H1 (cell line): ENCODE results near the gene MAGI1. TPM values are rescaled to one million over a fixed set of nuclear protein-coding genes. Genes with fewer than 3 reads are reported as not detected.

Source experiments
- CTCF ChIA-PET: fragments of 300-600 bp; sonication (Branson Sonifier 250); formaldehyde crosslinking; loops from one replicate; lab custom pipeline; 2021; ENCODE audit not compliant: partially characterized antibody; lab: Charles Lee
- POLR2A ChIA-PET: fragments of 300-600 bp; sonication (Branson Sonifier 250); formaldehyde crosslinking; loops from one replicate; lab custom pipeline; 2021; ENCODE audit warnings: inconsistent platforms; ENCODE audit not compliant: partially characterized antibody; lab: Charles Lee
- DNase-seq, 2 experiments: peaks; one replicate each; pipeline versions ENCODE4 v3.0.0 to v3.0.0-alpha.2; 2010 to 2022; ENCODE audit warnings: low spot score in 2 of 2, low read depth in 1 of 2, mixed read lengths in 1 of 2
- FAIRE-seq: peaks from 2 replicates; lab custom pipeline; 2011; peaks lifted over from hg19 to GRCh38; lab: Jason Lieb, UNC
- H2AFZ ChIP-seq: 2 replicates; pipeline ENCODE4 v1.8.1; 2012; ENCODE audit warnings: low read length, inconsistent platforms
- H2AK5ac ChIP-seq: 2 replicates; pipeline ENCODE4 v1.6.1; 2013; ENCODE audit warnings: low read depth, low read length
- H2BK120ac ChIP-seq: replicated peaks from 2 replicates; pipeline ENCODE3; 2013; ENCODE audit warnings: low read depth, low read length, inconsistent platforms
- H2BK12ac ChIP-seq: 2 replicates; pipeline ENCODE4 v1.6.1; 2013; ENCODE audit warnings: low read depth, low read length
- H2BK15ac ChIP-seq: 2 replicates; pipeline ENCODE4 v1.6.1; 2013; ENCODE audit warnings: low read length
- H2BK20ac ChIP-seq: 2 replicates; pipeline ENCODE4 v1.6.1; 2013; ENCODE audit warnings: low read length
- H2BK5ac ChIP-seq: 2 replicates; pipeline ENCODE4 v1.6.1; 2013; ENCODE audit warnings: low read depth, low read length
- H3K14ac ChIP-seq: 2 replicates; pipeline ENCODE4 v1.6.1; 2013; ENCODE audit warnings: inconsistent platforms; ENCODE audit not compliant: insufficient read length
- H3K18ac ChIP-seq: 2 replicates; pipeline ENCODE4 v1.6.1; 2013; ENCODE audit warnings: low read length; ENCODE audit errors: extremely low read depth
- H3K23ac ChIP-seq: 2 replicates; pipeline ENCODE4 v1.6.1; 2013; ENCODE audit warnings: inconsistent platforms; ENCODE audit not compliant: insufficient read length
- H3K23me2 ChIP-seq: 2 replicates; pipeline ENCODE4 v1.6.1; 2013; ENCODE audit warnings: low read depth, low read length
- H3K27ac ChIP-seq: 2 replicates; pipeline ENCODE4 v1.6.1; 2011; ENCODE audit warnings: low read depth, low read length, inconsistent platforms
- H3K27me3 ChIP-seq, 4 experiments: replicated peaks in 1 of 4; 1 replicate in 1 of 4; 2 replicates in 3 of 4; pipeline versions ENCODE4 v1.6.1 to v1.8.1; 2011 to 2013; ENCODE audit warnings: low read length in 3 of 4, mild to moderate bottlenecking in 3 of 4, inconsistent platforms in 2 of 4, mixed read lengths in 2 of 4, moderate library complexity in 1 of 4; ENCODE audit not compliant: control insufficient read depth in 3 of 4, insufficient read depth in 3 of 4; ENCODE audit errors: extremely low read depth in 1 of 4
- H3K36me3 ChIP-seq, 4 experiments: 2 replicates each; pipeline versions ENCODE4 v1.6.1 to v1.8.1; 2011 to 2013; ENCODE audit warnings: mild to moderate bottlenecking in 4 of 4, low read length in 3 of 4, moderate library complexity in 2 of 4, control low read depth in 1 of 4, inconsistent platforms in 1 of 4; ENCODE audit not compliant: insufficient read depth in 4 of 4, control insufficient read depth in 2 of 4
- H3K4ac ChIP-seq: replicated peaks from 2 replicates; pipeline ENCODE3; 2013; ENCODE audit warnings: low read length, low read depth, mixed read lengths, inconsistent platforms; ENCODE audit not compliant: insufficient read length
- H3K4me1 ChIP-seq, 4 experiments: replicated peaks in 1 of 4; 1 replicate in 1 of 4; 2 replicates in 3 of 4; pipeline versions ENCODE4 v1.6.1 to v1.8.1; 2011 to 2013; ENCODE audit warnings: low read length in 3 of 4, inconsistent platforms in 2 of 4, mixed read lengths in 1 of 4; ENCODE audit not compliant: insufficient read depth in 4 of 4, control insufficient read depth in 3 of 4
- H3K4me2 ChIP-seq, 2 experiments: 2 replicates each; pipeline versions ENCODE4 v1.6.1 to v1.8.1; 2011 to 2013; ENCODE audit warnings: low read depth in 2 of 2, low read length in 2 of 2, control low read depth in 1 of 2, inconsistent platforms in 1 of 2, mild to moderate bottlenecking in 1 of 2; ENCODE audit not compliant: insufficient read depth in 1 of 2
- H3K4me3 ChIP-seq, 4 experiments: fragments of 200-600, 300-600 bp in 1 of 4; sonication (generic), shearing (Covaris generic), sonication (Bioruptor Twin) in 1 of 4; 2 replicates each; pipeline versions ENCODE4 v1.5.1 to v1.8.1; 2011 to 2016; ENCODE audit warnings: low read length in 4 of 4, low read depth in 3 of 4, control low read depth in 2 of 4, inconsistent platforms in 2 of 4, mild to moderate bottlenecking in 2 of 4, mixed read lengths in 1 of 4, moderate library complexity in 1 of 4; ENCODE audit not compliant: insufficient read depth in 2 of 4; ENCODE audit errors: extremely low read depth in 1 of 4
- H3K56ac ChIP-seq: replicated peaks from 2 replicates; pipeline ENCODE3; 2013; ENCODE audit warnings: low read depth, mild to moderate bottlenecking, mixed read lengths, low read length, inconsistent platforms; ENCODE audit not compliant: insufficient read length
- H3K79me1 ChIP-seq: 2 replicates; pipeline ENCODE4 v1.6.1; 2013; ENCODE audit warnings: low read depth, low read length, control low read depth
- H3K79me2 ChIP-seq, 2 experiments: 2 replicates each; pipeline versions ENCODE4 v1.6.1 to v1.8.1; 2012 to 2013; ENCODE audit warnings: low read length in 2 of 2, mild to moderate bottlenecking in 2 of 2, inconsistent platforms in 1 of 2; ENCODE audit not compliant: insufficient read depth in 2 of 2, control insufficient read depth in 1 of 2
- H3K9ac ChIP-seq, 4 experiments: replicated peaks in 1 of 4; 1 replicate in 1 of 4; 2 replicates in 3 of 4; pipeline versions ENCODE4 v1.6.1 to v1.8.1; 2011 to 2013; ENCODE audit warnings: low read depth in 3 of 4, low read length in 3 of 4, control low read depth in 2 of 4, mild to moderate bottlenecking in 2 of 4, moderate library complexity in 2 of 4, inconsistent platforms in 1 of 4; ENCODE audit errors: extremely low read depth in 1 of 4
- H3K9me3 ChIP-seq, 2 experiments: 2 replicates each; pipeline versions ENCODE4 v1.6.1 to v1.8.1; 2012 to 2013; ENCODE audit warnings: mild to moderate bottlenecking in 2 of 2, moderate library complexity in 2 of 2, control low read depth in 1 of 2, inconsistent platforms in 1 of 2, low read depth in 1 of 2, low read length in 1 of 2, mixed read lengths in 1 of 2; ENCODE audit not compliant: insufficient read depth in 2 of 2
- H4K20me1 ChIP-seq, 2 experiments: replicated peaks in 1 of 2; 2 replicates each; pipeline versions ENCODE3 to v1.8.1; 2011 to 2013; ENCODE audit warnings: inconsistent platforms in 2 of 2, low read length in 2 of 2, mild to moderate bottlenecking in 1 of 2; ENCODE audit not compliant: insufficient read depth in 2 of 2, control insufficient read depth in 1 of 2
- H4K5ac ChIP-seq: 2 replicates; pipeline ENCODE4 v1.6.1; 2013; ENCODE audit warnings: low read length, low read depth, mixed read lengths, inconsistent platforms; ENCODE audit not compliant: insufficient read length
- H4K8ac ChIP-seq: 2 replicates; pipeline ENCODE4 v1.8.0; 2013; ENCODE audit warnings: mild to moderate bottlenecking, moderate library complexity, low read length, inconsistent platforms; ENCODE audit not compliant: insufficient read depth; ENCODE audit errors: extremely low read depth
- H4K91ac ChIP-seq: replicated peaks from 2 replicates; pipeline ENCODE3; 2013; ENCODE audit warnings: low read length, mixed read lengths, inconsistent platforms; ENCODE audit not compliant: insufficient read length
- ASH2L ChIP-seq: fragments of 200-600, 300-600 bp; sonication (generic); IDR thresholded peaks from one replicate; pipeline ENCODE4 v1.7.1; 2017; ENCODE audit warnings: low read length
- BCL11A ChIP-seq, 2 experiments: IDR thresholded peaks; one replicate each; pipeline ENCODE4 v1.6.1; 2011; ENCODE audit warnings: low read depth in 2 of 2, low read length in 2 of 2, mild to moderate bottlenecking in 2 of 2
- BRCA1 ChIP-seq: IDR thresholded peaks from 2 replicates; pipeline ENCODE4 v1.6.1; 2012; ENCODE audit warnings: low read depth, low read length, improper control_type of control experiment
- CEBPB ChIP-seq: IDR thresholded peaks from 2 replicates; pipeline ENCODE4 v1.6.1; 2012; ENCODE audit warnings: low read depth, low read length
- JUND ChIP-seq: IDR thresholded peaks from 2 replicates; pipeline ENCODE4 v1.6.1; 2011; ENCODE audit warnings: mild to moderate bottlenecking, improper control_type of control experiment, low read length
- KDM5A ChIP-seq: fragments of 200-600 bp; IDR thresholded peaks from 2 replicates; pipeline ENCODE4 v1.7.1; 2012; ENCODE audit warnings: mild to moderate bottlenecking, low read length, inconsistent platforms, mixed read lengths
- PHF8 ChIP-seq: fragments of 200-600 bp; sonication (generic); conservative IDR thresholded peaks from 2 replicates; pipeline ENCODE4 v1.7.1; 2012; ENCODE audit warnings: low read depth, mild to moderate bottlenecking, inconsistent platforms, low read length, moderate library complexity
- POLR2A ChIP-seq, 2 experiments: IDR thresholded peaks; 1 replicate in 1 of 2; 2 replicates in 1 of 2; pipeline ENCODE4 v1.6.1; 2011; ENCODE audit warnings: low read depth in 2 of 2, low read length in 2 of 2, mild to moderate bottlenecking in 2 of 2; ENCODE audit errors: control extremely low read depth in 1 of 2
- RBBP5 ChIP-seq: IDR thresholded peaks from 2 replicates; pipeline ENCODE4 v1.7.1; 2012; ENCODE audit warnings: low read depth, mild to moderate bottlenecking, inconsistent platforms, low read length, moderate library complexity, borderline replicate concordance
- SIX5 ChIP-seq: IDR thresholded peaks from 2 replicates; pipeline ENCODE4 v1.6.1; 2011; ENCODE audit warnings: mild to moderate bottlenecking, low read depth, low read length
- SUZ12 ChIP-seq: fragments of 200-600 bp; sonication (generic); IDR thresholded peaks from 2 replicates; pipeline ENCODE4 v1.6.1; 2012; ENCODE audit warnings: mild to moderate bottlenecking, inconsistent platforms, low read length, moderate library complexity, mixed read lengths
- YY1 ChIP-seq: IDR thresholded peaks from 2 replicates; pipeline ENCODE4 v1.6.1; 2011; ENCODE audit warnings: low read depth, mild to moderate bottlenecking, low read length
- WGBS, 2 experiments: shearing (Covaris generic) in 1 of 2; methylation state at CpG; one replicate each; pipeline versions ENCODE4 v1.1.6 to v1.1.7; 2013 to 2015; ENCODE audit warnings: low lambda C conversion rate in 2 of 2, mixed read lengths in 2 of 2, inconsistent platforms in 1 of 2, low coverage in 1 of 2, missing lambda C conversion rate in 1 of 2; ENCODE audit not compliant: insufficient replicate concordance in 2 of 2, insufficient coverage in 1 of 2, insufficient read length in 1 of 2; ENCODE audit errors: extremely low coverage in 1 of 2, missing lambda C conversion rate in 1 of 2; 5-methylcytosine and 5-hydroxymethylcytosine counted together
- polyA plus RNA-seq, 7 experiments: library from polyadenylated mRNA; depleted of rRNA in 3 of 7; stranded (reverse) in 5 of 7; unstranded in 2 of 7; fragments of >200 nt in 5 of 7; fragments of 200-250 nt in 2 of 7; gene quantifications; 1 replicate in 5 of 7; 2 replicates in 1 of 7; 4 replicates in 1 of 7; pipeline versions ENCODE4 v1.2.1 to v1.2.3, GENCODE V29; 2011 to 2013; ENCODE audit warnings: missing spikeins in 2 of 7, mixed read lengths in 2 of 7
- total RNA-seq: library from RNA; stranded (reverse); fragmentation: NEBNext Ultra II Directional; extraction: Animal tissue kit (Norgen Biotek cat#: 25700); gene quantifications from 2 replicates; pipeline ENCODE4 v1.2.1, GENCODE V29; 2021
- TF ChIP-seq, protein P1 (sequence below), 3 experiments: IDR thresholded peaks; 1 replicate in 2 of 3; 2 replicates in 1 of 3; pipeline versions ENCODE4 v1.5.1 to v1.6.1; 2011; ENCODE audit warnings: low read length in 3 of 3, mild to moderate bottlenecking in 3 of 3, inconsistent platforms in 2 of 3, low read depth in 1 of 3, moderate library complexity in 1 of 3; ENCODE audit not compliant: insufficient read depth in 1 of 3; ENCODE audit errors: control extremely low read depth in 1 of 3

Gene MAGI1
- total and polyA plus RNA-seq, 2 of the 8 experiments (the other 6 are each of a cell fraction or from before 2014, with no cell fraction given): 19.8 to 78.0 TPM

DNA sequence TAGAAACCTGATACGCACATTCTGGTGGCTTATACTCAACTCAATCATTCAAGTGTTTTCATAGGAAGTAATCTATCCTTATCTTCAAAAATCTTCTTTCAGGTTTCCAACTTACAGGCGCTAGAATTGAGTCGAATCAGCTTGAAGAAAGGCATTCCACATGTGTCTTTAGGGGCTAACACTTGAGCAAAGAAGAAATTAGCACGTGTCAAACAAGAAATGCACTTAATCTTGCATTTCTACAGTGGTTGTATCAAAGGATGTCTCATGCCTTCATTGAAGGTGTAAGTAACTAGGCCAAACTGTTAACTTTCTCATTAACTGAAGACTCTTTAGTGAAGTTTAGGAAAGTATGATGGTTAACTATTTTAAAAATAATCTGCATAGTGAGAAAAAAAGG, 557.6 kb downstream of the MAGI1 start:
- H2AFZ ChIP-seq: no peak overlapping the region
- peaks cover 0 to 2% of the 10 kb centered on the region in 2 experiments for H4K20me1 ChIP-seq
- 92% methylated on average over 4 of the region's 4 CpGs; no CpG with 5 or more reads in 1 of the 2 experiments for WGBS, 2 experiments
- H3K27ac ChIP-seq: no peak overlapping the region
- CTCF ChIA-PET: interaction anchor here (0.6 to 5.8 kb wide), 4 partner anchors 9 to 57 kb away, joined by 3 to 23 read pairs (median 4); no protein-coding TSS in a partner anchor
- no peak overlapping the region for H3K18ac ChIP-seq
- peaks cover 0 to 2% (median under 1%) of the 10 kb centered on the region in 4 experiments; a peak in 3 of 8 replicates for H3K36me3 ChIP-seq
- DNase-seq (no peak), FAIRE-seq (no peak)
- H3K4me3 ChIP-seq: no peak overlapping the region
- H2BK12ac ChIP-seq: no peak overlapping the region
- H3K79me1 ChIP-seq: peaks cover 2% of the 10 kb centered on the region; the same call in 1 of the 2 replicates
- H4K91ac ChIP-seq: no peak overlapping the region
- no peak overlapping the region for H2BK15ac ChIP-seq
- H2BK120ac ChIP-seq: no peak overlapping the region
- H3K14ac ChIP-seq: no peak overlapping the region
- H3K9ac ChIP-seq: no peak overlapping the region
- H3K23ac ChIP-seq: no peak overlapping the region
- H3K4me1 ChIP-seq: peaks cover 6 to 51% (median 32%) of the 10 kb centered on the region in 4 experiments
- no peak overlapping the region for H3K4ac ChIP-seq
- no peak overlapping the region for H2BK20ac ChIP-seq
- no peaks in the 10 kb centered on the region for H3K27me3 ChIP-seq
- POLR2A ChIA-PET: interaction anchor here (0.7 kb wide), 1 partner anchor 86 kb away, joined by 3 read pairs; no protein-coding TSS in a partner anchor
- no peak overlapping the region for H4K5ac ChIP-seq
- H4K8ac ChIP-seq: no peak overlapping the region
- peaks cover 3 to 51% of the 10 kb centered on the region in 2 experiments; a peak in 3 of 4 replicates for H3K79me2 ChIP-seq
- H2BK5ac ChIP-seq: no peak overlapping the region
- no peak overlapping the region for H3K56ac ChIP-seq
- H3K23me2 ChIP-seq: no peaks in the 10 kb centered on the region
- H3K9me3 ChIP-seq: no peaks in the 10 kb centered on the region
- H3K4me2 ChIP-seq: no peak overlapping the region
- no peak overlapping the region for H2AK5ac ChIP-seq
- TF ChIP-seq SUZ12 (no peak), SIX5 (no peak), BRCA1 (no peak), PHF8 (no peak), YY1 (no peak), BCL11A (IDR thresholded peaks at IDR 0.05; ENCODE audit: low read depth in 2 of 2, low read length in 2 of 2) (no peak), JUND (no peak), ASH2L (no peak), POLR2A (IDR thresholded peaks at IDR 0.05; ENCODE audit: control extremely low read depth in 1 of 2, low read depth in 2 of 2, low read length in 2 of 2) (no peak), CEBPB (no peak), RBBP5 (no peak), KDM5A (no peak)
- TF ChIP-seq, protein P1, sequence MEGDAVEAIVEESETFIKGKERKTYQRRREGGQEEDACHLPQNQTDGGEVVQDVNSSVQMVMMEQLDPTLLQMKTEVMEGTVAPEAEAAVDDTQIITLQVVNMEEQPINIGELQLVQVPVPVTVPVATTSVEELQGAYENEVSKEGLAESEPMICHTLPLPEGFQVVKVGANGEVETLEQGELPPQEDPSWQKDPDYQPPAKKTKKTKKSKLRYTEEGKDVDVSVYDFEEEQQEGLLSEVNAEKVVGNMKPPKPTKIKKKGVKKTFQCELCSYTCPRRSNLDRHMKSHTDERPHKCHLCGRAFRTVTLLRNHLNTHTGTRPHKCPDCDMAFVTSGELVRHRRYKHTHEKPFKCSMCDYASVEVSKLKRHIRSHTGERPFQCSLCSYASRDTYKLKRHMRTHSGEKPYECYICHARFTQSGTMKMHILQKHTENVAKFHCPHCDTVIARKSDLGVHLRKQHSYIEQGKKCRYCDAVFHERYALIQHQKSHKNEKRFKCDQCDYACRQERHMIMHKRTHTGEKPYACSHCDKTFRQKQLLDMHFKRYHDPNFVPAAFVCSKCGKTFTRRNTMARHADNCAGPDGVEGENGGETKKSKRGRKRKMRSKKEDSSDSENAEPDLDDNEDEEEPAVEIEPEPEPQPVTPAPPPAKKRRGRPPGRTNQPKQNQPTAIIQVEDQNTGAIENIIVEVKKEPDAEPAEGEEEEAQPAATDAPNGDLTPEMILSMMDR (IDR thresholded peaks at IDR 0.05; ENCODE audit: control extremely low read depth in 1 of 3, insufficient read depth in 1 of 3, low read depth in 1 of 3, low read length in 3 of 3): no peak
